Activated CD4-positive, alpha-beta T cell treated with anti-CD3 and anti-CD28 coated beads, Interleukin-2, Interleukin-6, amounts not matched to agents 100 ng/mL and 50 ng/mL, durations not matched to agents 16 hours and 8 hours (primary cell): ENCODE results near the gene BICRAL.
"Not testable (repeated sequence)": the region's sequence is repeated elsewhere in the genome, so short reads cannot be mapped to it uniquely, and the experiment has no call there.

Experiments used
- DNase-seq: peaks from one replicate; pipeline ENCODE4 v3.0.0-alpha.2; 2020

BICRAL gene

DNA sequence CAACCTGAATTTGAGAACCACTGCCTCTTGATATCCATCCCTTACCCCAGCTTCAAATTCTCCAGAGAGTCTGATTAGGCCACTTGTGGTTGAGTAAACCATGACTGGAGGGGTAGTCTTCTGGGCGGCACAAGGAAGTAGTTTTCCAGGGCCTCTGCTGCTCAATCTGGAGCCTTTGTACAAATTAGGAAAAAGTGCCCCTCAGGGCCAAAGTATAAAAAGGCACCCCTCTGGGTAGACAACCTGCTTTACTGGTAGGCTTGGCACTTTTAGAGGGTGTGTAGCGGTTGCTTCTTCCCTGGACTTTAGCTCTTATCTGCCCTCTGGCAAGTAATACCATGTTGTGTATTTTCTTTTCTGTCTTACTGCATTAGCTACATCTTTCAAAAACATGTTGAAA lies 64.7 kb downstream of the BICRAL start:
- DNase-seq = no peak

DNA sequence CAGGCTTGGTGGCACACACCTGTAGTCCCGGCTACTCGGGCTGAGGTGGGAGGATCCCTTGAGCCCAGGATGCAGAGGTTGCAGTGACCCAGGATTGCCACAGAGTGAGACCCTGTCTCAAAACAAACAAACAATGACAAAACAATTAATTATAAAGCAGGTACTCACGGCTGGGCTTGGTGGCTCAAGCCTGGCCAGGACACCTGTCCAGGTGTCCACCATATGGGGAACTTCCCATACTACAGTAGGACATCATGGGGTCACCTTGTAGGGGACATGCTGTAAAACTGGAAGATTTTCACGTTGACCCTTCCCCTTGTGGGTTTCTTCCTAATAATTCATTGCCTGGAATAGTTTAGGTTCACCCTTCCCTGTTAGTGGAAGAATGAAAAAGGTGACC lies 66.8 kb downstream of the BICRAL start:
- no peak for DNase-seq

DNA sequence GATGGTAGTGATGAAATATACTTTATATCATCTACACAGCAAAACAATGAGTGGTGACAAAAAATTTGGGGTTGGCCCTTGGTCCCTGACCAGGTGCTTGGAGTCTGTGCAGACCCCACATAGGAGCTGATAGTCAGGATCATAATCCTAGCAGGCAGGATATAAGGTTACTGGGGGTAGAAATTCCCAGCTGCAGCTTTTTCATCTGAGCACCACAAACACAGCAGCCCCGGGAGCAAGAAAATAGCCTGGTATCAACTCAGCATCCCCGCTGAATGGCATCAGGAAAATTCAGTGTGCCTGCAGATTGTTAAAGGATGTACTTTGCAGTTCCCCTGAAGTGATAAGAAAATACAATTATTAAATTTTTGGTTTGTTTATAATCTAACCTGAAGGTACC lies 69.7 kb downstream of the BICRAL start:
- DNase-seq = no peak

DNA sequence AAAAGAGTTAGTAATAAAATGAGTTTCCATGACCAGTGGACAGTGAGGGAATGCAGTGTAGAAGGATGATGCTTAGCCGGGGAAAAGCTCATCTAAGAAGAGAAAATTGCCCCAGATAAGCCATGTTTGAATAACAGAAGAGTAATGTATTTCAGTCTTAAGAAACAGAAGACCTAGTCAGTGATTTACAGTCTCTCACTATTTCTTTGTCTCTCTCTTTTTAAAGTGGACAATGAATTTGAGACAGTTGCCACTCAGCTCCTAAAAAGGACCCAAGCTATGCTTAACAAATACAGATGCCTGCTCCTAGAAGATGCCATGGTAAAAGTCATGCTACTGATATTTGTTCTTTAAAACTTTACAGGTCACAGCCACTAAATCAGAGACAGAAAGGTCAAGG lies 78.2 kb downstream of the BICRAL start:
- DNase-seq = no peak

DNA sequence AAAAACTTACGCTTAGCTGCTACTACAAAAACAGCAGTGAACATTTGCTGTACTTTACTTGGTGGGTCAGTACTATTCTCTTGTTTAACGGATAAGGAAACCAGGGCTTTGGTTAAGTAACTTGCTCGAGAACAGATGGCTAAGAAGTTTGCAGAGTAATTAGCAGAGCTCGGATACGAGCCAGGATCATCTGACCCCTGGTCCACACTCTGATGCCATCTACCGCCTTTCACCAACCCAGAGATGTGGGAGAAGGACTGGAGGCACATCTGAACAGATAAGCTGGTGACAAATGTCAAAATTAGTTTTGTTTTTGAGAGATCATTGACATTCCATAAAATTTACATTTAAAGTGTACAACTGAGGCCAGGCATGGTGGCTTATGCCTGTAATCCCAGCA lies 78.6 kb downstream of the BICRAL start:
- DNase-seq = no peak

DNA sequence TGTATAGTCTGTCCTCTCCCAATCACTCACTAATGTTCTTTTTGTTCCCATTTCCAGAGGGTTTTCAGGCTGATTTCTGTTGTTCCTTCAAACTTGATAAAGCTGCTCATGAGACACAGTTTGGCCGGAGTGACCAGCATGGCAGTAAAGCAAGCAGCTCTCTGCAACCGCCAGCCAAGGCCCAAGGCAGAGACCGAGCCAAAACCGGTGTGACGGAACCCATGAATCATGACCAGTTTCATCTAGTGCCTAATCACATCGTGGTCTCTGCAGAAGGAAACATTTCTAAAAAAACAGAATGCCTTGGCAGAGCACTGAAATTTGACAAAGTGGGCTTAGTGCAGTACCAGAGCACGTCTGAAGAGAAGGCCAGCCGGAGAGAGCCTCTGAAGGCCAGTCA lies 82.8 kb downstream of the BICRAL start:
- no peak for DNase-seq

DNA sequence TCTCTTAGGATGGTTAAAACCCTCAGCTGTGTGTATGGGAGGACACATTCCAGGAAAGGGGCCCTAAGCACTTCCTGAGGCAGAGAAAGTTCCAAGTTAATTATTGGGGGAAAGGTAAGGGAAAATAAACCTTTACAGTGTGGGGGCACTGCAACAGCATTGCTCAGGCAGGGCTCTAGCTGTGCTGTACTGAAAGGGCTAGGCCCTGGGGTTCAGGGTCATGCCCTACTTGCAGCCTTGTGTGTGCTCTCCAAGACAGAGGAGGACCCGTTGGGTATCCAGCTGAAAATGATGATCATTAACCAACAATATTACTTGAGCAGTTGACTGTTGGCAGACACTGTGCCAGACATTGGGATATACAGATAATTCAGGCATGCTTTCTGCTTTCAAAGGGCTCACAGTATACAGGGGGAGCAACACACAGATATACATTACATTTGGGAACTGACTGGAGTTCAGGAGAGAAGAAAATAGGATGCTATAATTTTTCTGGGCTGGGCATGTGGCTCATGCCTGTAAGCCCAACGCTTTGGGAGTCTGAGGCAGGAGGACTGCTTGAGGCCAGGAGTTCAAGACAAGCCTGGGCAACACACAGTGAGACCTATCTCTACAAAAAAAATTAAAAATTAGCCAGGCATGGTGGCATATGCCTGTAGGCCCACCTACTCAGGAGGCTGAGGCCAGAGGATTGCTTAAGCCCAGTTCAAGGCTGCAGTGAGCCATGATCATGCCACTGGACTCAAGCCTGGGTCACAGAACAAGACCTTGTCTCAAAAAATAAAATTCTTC lies 88.5 kb downstream of the BICRAL start:
- DNase-seq = no peak

DNA sequence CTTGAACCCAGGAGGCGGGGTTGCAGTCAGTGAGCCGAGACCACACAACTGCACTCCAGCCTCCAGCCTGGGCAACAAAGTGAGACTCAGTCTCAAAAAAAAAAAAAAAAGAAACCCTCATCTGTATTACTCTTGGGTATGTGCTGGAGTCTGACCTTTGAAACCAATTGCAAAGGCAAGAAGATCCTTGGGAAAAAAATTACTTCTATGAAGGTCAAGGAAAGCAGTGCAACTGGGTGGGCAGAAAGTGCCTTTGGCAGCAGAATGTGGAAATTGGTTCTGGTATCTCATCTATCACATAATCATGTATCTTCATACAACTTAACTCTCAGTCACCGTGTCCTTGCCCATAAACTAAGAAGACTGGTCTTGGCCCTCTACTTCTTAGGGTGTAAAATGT lies 89.9 kb downstream of the BICRAL start:
- no peak for DNase-seq

DNA sequence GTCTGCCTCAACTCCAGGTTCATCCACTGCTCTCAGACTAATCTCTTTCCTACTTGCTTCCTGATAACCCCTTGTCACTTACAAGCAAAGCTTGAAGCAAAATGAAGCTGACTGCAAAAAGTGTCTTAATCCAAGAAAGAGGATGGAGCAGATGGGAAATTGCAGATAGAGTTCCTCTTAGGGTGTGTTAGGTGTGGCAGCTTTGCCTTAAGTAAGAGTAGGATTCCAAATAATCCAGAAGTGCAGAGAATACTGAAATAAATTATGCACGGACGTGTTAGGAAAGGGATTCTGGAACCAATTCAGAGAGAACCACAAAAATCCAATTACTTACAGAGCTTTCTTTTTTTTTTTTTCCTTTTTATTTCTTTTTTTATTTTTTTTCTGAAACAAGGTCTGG lies 91.5 kb downstream of the BICRAL start:
- no peak for DNase-seq

DNA sequence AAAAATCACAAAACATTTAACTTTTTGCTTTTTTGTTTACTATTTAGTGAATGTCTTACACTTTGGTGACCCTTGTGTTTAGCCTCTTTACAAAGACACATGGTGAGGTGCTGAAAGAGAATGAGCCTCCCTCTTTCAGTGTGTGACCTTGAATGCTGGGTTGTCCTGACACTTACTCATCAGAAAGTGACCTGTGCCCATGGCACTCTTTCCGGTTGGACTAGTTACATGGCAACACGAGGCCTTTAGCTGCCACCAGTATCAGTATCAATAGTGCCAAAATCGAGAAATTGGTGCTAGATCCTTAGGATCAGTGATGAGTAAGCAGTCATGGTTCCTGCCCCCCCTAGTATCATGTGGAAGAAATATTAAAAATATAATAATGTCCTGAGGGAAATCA lies 95.8 kb downstream of the BICRAL start:
- DNase-seq = no peak

DNA sequence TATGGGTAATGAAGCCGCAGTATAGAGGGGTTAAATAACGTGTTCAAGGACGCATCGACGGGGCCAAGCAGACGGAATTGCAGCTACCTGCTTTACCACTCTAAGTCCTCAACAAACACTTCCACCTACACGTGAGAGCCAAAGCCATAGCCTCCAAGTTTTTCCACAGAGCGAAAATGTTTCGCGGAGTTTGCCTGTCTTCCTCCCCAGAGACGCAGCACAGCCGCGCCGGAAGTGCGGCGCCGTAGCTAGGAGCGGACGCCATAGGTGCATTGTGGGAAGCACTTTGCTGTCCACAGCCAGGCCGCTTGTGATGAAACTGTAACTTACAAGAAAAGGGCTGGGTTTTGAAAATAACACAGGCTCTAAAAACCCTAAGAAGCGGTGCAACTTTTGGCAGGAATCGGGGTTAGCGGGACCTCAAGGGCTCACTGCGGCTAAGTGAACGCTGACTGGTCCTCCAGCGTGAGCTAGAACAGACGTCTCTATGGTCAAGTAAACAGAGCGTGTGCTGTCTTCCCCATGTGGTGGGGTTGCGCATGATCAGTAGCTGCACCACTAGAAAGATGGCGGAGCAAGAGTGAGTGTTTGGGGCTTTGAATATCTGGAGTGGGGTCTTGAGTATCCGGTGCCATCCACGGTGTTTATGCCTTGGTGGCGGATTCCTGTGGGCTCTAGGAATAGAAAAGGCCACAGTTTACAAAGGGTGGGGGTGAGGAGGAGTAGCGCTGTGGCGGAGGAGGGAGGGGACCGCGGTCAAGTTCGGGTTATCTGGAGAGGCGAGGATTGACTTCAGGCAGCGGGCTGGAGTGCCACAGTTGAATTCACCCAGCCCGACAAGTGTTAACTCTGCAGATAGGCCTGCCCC lies 97.8 kb downstream of the BICRAL start, which contains the start of gene RPL7L1:
RPL7L1 (plus strand) TSS at position 245 of the 868 bp plus-strand sequence; CDS start at position 540, 295 bp downstream.
- DNase-seq = peak; percentile 90

DNA sequence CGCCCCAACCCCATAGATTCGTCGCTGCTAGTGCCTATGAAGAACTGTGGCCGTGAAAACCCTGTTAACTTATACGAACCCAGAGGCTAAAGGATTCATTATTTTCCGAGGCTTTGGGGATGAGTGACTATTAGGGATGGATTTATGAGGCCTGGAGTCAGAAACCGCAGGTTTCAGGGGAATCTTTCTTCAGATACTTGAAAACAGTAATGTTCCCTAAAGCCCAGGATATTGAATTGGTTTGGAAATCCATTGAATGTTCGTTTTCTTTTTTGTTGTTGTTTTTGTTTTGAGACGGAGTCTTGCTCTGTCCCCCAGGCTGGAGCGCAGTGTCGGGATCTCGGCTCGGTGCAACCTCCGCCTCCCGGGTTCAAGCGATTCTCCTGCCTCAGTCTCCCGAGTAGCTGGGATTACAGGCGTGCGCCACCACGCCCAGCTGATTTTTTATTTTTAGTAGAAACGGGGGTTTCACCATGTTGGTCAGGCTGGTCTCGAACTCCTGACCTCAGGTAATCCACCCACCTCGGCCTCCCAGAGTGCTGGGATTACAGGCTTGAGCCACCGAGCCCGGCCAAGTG lies 98.5 kb downstream of the BICRAL start:
- not testable (repeated sequence) for DNase-seq

DNA sequence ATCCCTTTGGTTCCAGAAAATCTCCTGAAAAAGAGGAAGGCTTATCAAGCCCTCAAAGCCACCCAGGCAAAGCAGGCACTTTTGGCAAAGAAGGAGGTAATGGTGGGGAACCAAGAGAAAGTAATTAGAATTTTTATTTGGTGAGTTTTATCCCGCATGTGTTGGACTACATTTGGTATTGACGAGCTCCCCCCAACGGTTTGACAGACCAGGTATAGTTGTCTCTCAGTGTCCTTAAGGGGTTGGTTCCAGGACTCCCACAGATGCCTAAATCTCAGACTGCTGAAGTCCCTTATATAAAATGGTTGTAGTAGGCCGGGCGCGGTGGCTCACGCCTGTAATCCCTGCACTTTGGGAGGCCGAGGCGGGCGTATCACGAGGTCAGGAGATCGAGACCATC lies 99.0 kb downstream of the BICRAL start:
- not testable (repeated sequence) for DNase-seq

DNA sequence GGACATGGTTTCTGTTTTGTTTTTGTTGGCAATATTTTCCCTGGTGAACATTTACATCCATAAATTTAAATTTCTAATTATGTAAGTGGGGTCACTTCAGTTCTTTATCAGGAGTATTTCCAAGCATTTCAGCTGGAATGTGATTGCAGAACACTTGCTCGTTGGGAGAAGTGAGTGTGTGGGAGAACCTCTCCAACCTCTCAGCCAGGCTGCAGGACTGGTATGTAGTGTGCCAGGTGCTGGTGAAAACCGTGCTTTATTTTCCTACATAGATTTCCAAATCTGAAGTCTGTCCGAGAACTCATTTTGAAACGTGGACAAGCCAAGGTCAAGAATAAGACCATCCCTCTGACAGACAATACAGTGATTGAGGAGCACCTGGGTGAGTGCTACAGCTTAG lies 103.8 kb downstream of the BICRAL start:
- DNase-seq = no peak

DNA sequence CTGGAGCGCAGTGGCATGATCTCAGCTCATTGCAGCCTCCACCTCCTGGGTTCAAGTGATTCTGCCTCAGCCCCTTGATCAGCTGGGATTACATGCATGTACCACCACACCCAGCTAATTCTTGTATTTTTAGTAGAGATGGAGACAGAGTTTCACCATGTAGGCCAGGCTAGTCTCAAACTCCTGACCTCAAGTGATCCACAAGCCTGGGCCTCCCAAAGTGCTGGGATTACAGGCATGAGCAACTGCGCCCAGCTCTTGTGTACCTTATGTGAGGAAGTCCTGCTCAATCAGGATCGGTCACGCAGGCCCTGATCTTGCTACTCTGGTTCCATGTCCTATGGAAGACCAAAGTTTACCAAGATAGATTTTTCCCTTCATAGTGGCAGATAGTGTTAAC lies 106.3 kb downstream of the BICRAL start:
- not testable (repeated sequence) for DNase-seq

DNA sequence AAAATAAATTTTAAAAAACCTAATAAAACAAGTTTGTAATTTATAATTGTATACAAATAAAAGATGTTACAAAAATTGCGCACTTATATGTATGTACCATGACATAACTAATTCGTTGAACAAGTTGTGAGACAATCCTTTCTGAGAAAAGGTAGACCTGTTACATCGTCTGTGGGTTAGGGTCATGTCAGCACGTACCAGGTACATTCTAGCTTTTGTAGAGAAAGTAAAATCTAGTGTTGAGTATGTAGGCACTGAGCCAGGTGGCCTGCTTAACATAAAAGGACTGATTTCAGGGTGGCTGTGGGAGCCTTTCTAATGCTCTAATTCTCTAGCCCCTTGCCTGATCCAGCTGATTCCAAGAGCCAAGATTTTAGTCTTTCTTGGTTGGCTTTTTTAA lies 108.0 kb downstream of the BICRAL start:
- no peak for DNase-seq

DNA sequence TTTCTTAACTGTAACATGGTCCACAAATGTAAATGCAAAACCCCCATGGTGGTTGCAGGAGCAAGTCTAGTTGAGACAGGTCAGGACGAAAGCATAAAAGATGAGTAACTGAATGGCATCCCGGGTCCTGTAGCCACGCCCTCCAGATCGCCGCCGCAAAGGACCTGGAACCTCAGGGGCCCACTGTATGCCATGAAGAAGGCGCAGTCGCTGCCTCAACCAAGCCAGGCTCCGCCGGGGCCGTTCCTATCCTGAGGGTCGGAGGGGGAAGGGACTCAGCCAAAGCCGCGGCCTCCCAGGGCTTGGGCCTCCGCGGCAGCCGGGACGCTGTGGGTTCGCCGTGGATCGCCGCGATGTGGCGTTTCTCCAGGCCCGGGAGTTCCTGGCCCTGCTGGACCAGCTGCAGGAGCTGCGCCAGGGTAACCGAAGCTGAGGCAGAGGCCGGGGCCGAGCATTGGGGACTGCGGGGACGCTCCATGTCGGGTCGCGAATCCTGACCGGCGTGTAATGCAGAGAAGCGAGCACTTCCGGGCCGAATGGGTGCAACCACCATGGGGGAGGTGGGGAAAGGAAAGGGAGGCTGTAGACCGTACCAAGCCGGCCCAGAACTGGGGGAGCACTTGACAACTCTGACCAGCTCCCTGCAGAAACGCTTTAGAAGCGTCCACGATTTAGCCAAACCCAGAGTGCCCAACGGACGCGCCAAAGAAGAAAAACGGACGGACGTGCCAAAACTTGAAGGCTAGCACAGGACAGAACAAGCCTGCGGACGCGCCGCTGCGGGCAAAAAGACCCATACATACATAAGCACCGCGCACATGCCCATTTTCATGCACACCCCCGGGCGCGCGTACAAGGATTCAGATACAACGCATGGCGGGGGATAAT lies 108.7 kb downstream of the BICRAL start:
- peak; percentile 96 for DNase-seq

DNA sequence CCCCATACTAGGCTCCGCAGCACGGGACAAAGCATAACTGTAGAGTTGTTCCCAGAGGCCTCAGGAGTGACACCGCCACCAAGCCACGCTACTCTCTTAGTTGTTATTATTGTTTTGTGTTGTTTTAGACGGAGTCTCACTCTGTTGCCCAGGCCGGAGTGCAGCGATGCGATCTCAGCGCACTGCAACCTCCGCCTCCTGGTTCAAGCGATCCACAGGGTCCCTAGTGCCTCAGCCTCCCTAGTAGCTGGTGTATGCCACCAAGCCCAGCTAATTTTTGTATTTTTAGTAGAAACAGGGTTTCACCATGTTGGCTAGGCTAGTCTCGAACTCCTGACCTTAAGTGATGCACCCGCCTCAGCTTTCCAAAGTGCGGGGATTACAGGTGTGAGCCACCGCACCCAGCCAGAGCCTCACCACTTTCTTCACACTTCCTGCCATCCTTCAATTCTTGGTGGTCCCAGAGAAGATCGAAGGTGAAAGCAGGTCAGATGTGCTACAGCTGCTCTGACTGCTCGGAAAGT lies 109.4 kb downstream of the BICRAL start:
- no peak for DNase-seq

DNA sequence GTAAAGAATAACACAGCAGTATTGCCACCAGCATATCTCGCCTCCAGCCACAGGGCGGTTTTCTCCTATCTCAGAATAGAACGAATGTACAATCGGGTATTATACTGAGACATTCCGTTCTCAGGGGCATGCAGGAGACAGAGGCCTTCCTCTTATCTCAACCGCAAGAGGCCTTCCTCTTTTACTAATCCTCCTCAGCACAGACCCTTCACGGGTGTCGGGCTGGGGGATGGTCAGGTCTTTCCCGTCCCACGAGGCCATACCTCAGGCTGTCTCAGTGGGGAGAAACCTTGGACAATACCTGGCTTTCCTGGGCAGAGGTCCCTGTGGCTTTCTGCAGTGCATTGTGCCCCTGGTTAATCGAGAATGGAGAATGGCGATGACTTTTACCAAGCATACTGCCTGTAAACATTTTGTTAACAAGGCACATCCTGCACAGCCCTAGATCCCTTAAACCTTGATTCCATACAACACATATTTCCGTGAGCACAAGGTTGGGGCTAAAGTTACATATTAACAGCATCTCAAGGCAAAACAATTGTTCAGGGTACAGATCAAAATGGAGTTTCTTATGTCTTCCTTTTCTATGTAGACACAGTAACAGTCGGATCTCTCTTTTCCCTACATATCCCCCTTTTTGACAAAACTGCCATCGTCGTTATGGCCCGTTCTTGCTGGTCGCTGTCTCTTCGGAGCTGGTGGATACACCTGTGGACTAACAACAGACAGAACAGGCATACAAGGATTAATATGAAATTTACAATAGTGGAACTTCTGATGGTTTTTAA lies 112.4 kb downstream of the BICRAL start:
- not testable (repeated sequence) for DNase-seq

DNA sequence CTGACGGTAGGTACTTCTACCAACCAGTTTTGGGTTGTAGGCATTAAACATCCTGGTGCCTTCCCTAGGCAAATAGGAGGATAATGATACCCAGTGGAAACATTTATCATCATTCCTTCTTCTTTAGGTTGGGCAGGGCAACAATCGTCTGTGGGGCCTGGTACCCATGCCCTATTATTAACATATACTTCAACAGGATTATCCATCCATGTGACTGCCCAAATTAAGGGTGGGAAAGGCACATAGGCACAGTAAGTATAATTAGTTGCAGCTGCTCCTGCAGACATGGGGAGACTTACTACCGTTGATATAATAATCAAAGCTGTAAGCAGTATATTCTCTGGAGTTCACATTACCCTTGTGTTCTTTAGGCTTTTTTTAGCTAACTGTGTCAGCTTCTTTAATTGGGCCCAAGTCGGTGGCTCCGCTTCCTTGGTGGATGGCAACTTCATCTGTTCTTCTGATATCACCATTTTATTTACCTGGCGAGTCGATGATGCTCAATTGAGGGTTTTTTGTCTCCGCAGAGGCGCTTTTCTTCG lies 114.4 kb downstream of the BICRAL start:
- DNase-seq = no peak

DNA sequence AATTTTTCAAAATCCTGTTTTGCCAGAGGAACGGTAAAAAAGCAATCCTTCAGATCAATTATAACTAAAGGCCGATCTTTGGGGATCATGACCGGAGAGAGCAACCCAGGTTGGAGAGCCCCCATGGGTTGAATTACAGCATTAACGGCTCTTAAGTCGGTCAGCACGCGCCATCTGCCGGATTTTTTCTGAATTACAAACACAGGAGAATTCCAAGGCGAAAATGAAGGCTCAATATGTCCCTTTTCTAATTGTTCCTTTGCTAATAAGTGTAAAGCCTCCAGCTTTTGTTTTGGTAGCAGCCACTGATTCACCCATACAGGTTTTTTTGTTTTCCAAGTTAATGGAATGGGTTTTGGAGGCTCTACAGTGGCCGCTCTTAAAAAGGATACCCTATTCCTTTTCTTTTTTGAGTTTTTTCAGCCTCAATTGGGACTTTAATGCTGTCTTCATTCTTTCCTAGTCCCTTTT lies 117.1 kb downstream of the BICRAL start:
- DNase-seq = peak; percentile 82
